ENCODE measurements around the gene CD180.

DNA sequence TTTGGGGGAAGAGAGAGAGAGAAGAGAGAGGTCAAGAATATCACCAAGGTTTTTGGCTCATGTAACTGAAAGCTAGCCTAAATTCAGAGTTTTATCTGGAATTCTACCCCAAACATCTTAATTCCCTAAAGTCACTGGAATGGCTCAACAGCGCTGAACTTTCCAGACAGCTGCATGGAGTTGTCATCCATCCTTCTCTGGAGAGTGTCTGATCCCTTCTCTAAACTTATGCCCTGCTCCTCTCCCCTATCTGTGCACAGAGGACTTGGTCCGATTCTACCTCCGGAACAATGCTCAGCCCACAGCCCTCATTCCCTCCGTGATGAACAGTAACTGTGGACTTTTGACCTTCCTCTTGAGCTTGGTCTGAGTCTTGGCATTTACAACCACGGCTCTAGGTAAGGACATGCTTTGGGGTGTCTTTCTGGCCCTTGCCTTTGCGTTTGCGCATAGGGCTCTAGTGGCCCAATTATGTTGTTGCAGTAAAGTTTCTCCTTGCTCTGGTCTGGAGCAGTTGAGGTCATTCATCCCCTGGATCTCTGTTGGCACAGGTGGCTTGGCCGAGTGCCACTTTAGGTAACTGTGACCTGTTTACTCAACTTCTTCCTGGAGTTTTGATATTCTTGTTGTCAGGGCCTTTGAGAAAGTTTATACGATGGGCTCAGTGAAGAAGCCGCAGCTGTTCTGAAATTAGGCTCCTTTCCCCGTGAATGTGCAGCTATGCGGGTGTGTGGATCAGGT is 18.3 kb upstream of the CD180 start:
- no peak for TF ChIP-seq CTCF (IDR thresholded peaks at IDR 0.05; ENCODE audit: low read depth, low read length)
- no peak for TF ChIP-seq EZH2phosphoT487 (IDR thresholded peaks at IDR 0.05; ENCODE audit: low read depth)
